B cell (primary cell): ENCODE data around the gene HAGHL. TPM values are rescaled to one million over a fixed set of nuclear protein-coding genes. Genes with fewer than 3 reads are reported as not detected.

Experiments
- ATAC-seq: fragments of 200-7000 bp; cut with Tn5 transposase; one replicate; pipeline ENCODE4 v1.10.0; 2021; ENCODE audit warnings: low read depth, mild to moderate bottlenecking, moderate number of reproducible peaks, moderate library complexity
- CTCF ChIA-PET: fragments of 350-600 bp; sonication (Branson Sonifier 250); formaldehyde crosslinking; loops from one replicate; lab custom pipeline; 2021; ENCODE audit warnings: antibody characterized with exemption, inconsistent platforms; lab: Charles Lee
- POLR2A ChIA-PET: fragments of 350-600 bp; sonication (Branson Sonifier 250); formaldehyde crosslinking; loops from one replicate; lab custom pipeline; 2021; ENCODE audit warnings: antibody characterized with exemption; lab: Charles Lee
- DNase-seq: peaks from one replicate; pipeline ENCODE4 v3.0.0; 2013
- H2AFZ ChIP-seq: 2 replicates; pipeline ENCODE4 v1.6.1; 2012; ENCODE audit warnings: mild to moderate bottlenecking, low read depth, low read length; ENCODE audit not compliant: insufficient read depth, poor library complexity, severe bottlenecking
- H3K27ac ChIP-seq, 2 donors: 1 replicate in 1 of 2; 2 replicates in 1 of 2; pipeline ENCODE4 v1.5.1; 2012 to 2013; ENCODE audit warnings: low read length in 2 of 2, mild to moderate bottlenecking in 2 of 2, moderate library complexity in 1 of 2
- H3K27me3 ChIP-seq, 4 experiments: fragments of 200-600 bp in 1 of 4; sonication (generic) in 1 of 4; replicated peaks in 1 of 4; 1 replicate in 2 of 4; 2 replicates in 2 of 4; pipeline versions ENCODE4 v1.6.1 to v1.7.0; 2013 to 2016; ENCODE audit warnings: low read length in 3 of 4, mild to moderate bottlenecking in 2 of 4, mixed read lengths in 1 of 4, moderate library complexity in 1 of 4; ENCODE audit not compliant: insufficient read depth in 4 of 4, control insufficient read depth in 3 of 4; ENCODE audit errors: control extremely low read depth in 1 of 4
- H3K36me3 ChIP-seq, 2 experiments: replicated peaks in 1 of 2; 1 replicate in 1 of 2; 2 replicates in 1 of 2; pipeline versions ENCODE4 v1.6.1 to v1.7.1; 2013; ENCODE audit warnings: low read length in 1 of 2; ENCODE audit not compliant: insufficient read depth in 2 of 2, control insufficient read depth in 1 of 2; ENCODE audit errors: control extremely low read depth in 1 of 2, extremely low read depth in 1 of 2
- H3K4me1 ChIP-seq, 2 donors: fragments of 200-600 bp in 1 of 2; sonication (generic) in 1 of 2; 1 replicate in 1 of 2; 2 replicates in 1 of 2; pipeline versions ENCODE4 v1.5.1 to v1.6.1; 2013 to 2017; ENCODE audit warnings: low read length in 2 of 2; ENCODE audit not compliant: control insufficient read depth in 2 of 2, insufficient read depth in 2 of 2
- H3K4me2 ChIP-seq: replicated peaks from 2 replicates; pipeline ENCODE3; 2012; ENCODE audit warnings: mild to moderate bottlenecking, low read depth, low read length; ENCODE audit not compliant: poor library complexity, severe bottlenecking
- H3K4me3 ChIP-seq, 5 experiments: fragments of 200-600 bp in 1 of 5; sonication (generic) in 1 of 5; 1 replicate in 3 of 5; 2 replicates in 2 of 5; pipeline versions ENCODE4 v1.5.1 to v1.7.0; 2011 to 2016; ENCODE audit warnings: low read length in 4 of 5, mild to moderate bottlenecking in 4 of 5, low read depth in 2 of 5, control low read depth in 1 of 5, moderate library complexity in 1 of 5; ENCODE audit not compliant: insufficient read depth in 1 of 5; ENCODE audit errors: control extremely low read depth in 1 of 5, extremely low read depth in 1 of 5
- H3K79me2 ChIP-seq: fragments of 200-600 bp; sonication (generic); one replicate; pipeline ENCODE4 v1.6.0; 2016; ENCODE audit warnings: low read length; ENCODE audit not compliant: control insufficient read depth, insufficient read depth
- H3K9ac ChIP-seq: fragments of 200-600 bp; sonication (generic); 2 replicates; pipeline ENCODE4 v1.6.1; 2017; ENCODE audit warnings: mild to moderate bottlenecking, low read length, moderate library complexity
- H3K9me3 ChIP-seq, 3 donors: one replicate each; pipeline versions ENCODE4 v1.6.1 to v1.7.1; 2013; ENCODE audit warnings: low read length in 2 of 3; ENCODE audit not compliant: control insufficient read depth in 2 of 3, insufficient read depth in 1 of 3; ENCODE audit errors: control extremely low read depth in 1 of 3
- H4K20me1 ChIP-seq: 2 replicates; pipeline ENCODE4 v1.6.0; 2012; ENCODE audit warnings: mild to moderate bottlenecking, low read length; ENCODE audit not compliant: insufficient read depth, control insufficient read depth, poor library complexity, severe bottlenecking
- H3K27ac Mint-ChIP-seq: one replicate; pipeline ENCODE4 v1.8.0; 2021; ENCODE audit warnings: mixed read lengths
- H3K27me3 Mint-ChIP-seq: one replicate; pipeline ENCODE4 v1.8.0; 2021; ENCODE audit warnings: mixed read lengths
- H3K4me1 Mint-ChIP-seq: one replicate; pipeline ENCODE4 v1.8.0; 2021; ENCODE audit warnings: mixed read lengths
- H3K4me3 Mint-ChIP-seq: one replicate; pipeline ENCODE4 v1.8.0; 2021; ENCODE audit warnings: mixed read lengths
- H3K9me3 Mint-ChIP-seq: one replicate; pipeline ENCODE4 v1.8.0; 2022; ENCODE audit warnings: mixed read lengths; ENCODE audit not compliant: insufficient read depth
- EZH2 ChIP-seq: IDR thresholded peaks from 2 replicates; pipeline ENCODE4 v1.6.1; 2012; ENCODE audit warnings: borderline replicate concordance, low read depth, mild to moderate bottlenecking, moderate library complexity, low read length; ENCODE audit not compliant: insufficient read depth, poor library complexity, severe bottlenecking
- WGBS: methylation state at CpG from one replicate; pipeline ENCODE4 v1.1.5; 2013; ENCODE audit warnings: missing lambda C conversion rate; ENCODE audit not compliant: insufficient coverage; 5-methylcytosine and 5-hydroxymethylcytosine counted together
- intact Hi-C: fragments of 100-400 bp; cut with micrococcal nuclease; formaldehyde crosslinking; loops from one replicate; pipeline ENCODE4 v1.10.0; 2022
- polyA plus RNA-seq: library from polyadenylated mRNA; depleted of rRNA; stranded (reverse); fragments of >200 nt; gene quantifications from 2 replicates; pipeline ENCODE4 v1.2.3, GENCODE V29; 2012
- total RNA-seq, 2 donors: library from RNA; stranded (reverse); fragments of 120-200 nt in 1 of 2; gene quantifications; 1 replicate in 1 of 2; 2 replicates in 1 of 2; pipeline versions ENCODE4 v1.2.3 to v1.2.4, GENCODE V29; 2013 to 2022
- TF ChIP-seq, protein P1 (sequence below): fragments of 200-600 bp; IDR thresholded peaks from one replicate; pipeline ENCODE4 v1.8.0; 2022; ENCODE audit warnings: antibody characterized with exemption, mild to moderate bottlenecking

HAGHL gene
- total and polyA plus RNA-seq, 2 donors (not counting 1 experiment from before 2014, with no cell fraction given) = 32.3 to 87.1 TPM

DNA sequence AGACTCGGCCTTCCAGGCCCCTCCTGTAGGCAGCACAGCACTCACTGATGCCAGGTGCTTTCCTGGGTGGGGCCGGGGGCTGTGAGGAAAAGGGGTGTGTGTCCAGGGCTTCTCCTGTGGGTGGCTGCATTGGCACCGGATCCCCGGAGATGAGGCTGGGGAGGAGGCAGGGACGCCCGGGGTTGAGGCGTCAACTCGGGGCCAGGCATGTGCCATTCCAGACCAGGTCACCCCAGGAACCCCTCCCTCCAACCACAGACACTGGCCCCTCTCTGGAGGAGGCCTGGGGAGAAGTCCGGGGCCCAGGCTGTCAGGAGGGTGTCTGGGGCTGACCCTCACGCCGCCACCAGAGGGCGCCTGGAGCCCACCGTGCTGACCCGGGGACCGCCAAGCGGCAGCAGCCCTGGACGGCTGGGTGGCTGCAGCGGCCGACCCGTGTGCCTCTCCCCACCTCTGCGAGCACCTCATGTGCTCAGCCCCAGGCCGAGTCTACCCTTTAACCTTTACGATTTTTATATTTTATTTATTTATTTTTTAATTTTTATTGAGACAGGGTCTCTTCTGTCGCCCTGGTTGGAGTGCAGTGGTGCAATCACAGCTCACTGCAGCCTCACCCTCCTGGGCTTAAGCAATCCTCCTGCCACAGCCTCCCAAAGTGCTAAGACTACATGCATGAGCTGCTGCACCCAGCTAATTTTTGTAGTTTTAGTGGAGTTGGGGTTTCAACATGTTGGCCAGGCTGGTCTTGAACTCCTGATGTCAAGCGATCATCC lies 15.2 kb upstream of the HAGHL start:
- Histone ChIP-seq H3K27ac (no peak overlapping the region), H3K36me3 (no peaks in the 10 kb centered on the region), H3K4me3 (no peak overlapping the region), H3K4me2 (no peak overlapping the region), H3K27me3 (peaks cover 0 to 73% (median 33%) of the 10 kb centered on the region in 4 experiments), H4K20me1 (peaks cover 5% of the 10 kb centered on the region), H3K9ac (no peak overlapping the region), H3K4me1 (peaks cover 14 to 20% of the 10 kb centered on the region in 2 donors), H3K79me2 (no peaks in the 10 kb centered on the region), H3K9me3 (peaks cover 0 to 20% (median 0%) of the 10 kb centered on the region in 3 donors), H2AFZ (no peak overlapping the region)
- TF ChIP-seq, protein P1, sequence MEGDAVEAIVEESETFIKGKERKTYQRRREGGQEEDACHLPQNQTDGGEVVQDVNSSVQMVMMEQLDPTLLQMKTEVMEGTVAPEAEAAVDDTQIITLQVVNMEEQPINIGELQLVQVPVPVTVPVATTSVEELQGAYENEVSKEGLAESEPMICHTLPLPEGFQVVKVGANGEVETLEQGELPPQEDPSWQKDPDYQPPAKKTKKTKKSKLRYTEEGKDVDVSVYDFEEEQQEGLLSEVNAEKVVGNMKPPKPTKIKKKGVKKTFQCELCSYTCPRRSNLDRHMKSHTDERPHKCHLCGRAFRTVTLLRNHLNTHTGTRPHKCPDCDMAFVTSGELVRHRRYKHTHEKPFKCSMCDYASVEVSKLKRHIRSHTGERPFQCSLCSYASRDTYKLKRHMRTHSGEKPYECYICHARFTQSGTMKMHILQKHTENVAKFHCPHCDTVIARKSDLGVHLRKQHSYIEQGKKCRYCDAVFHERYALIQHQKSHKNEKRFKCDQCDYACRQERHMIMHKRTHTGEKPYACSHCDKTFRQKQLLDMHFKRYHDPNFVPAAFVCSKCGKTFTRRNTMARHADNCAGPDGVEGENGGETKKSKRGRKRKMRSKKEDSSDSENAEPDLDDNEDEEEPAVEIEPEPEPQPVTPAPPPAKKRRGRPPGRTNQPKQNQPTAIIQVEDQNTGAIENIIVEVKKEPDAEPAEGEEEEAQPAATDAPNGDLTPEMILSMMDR = peak; percentile 98
- TF ChIP-seq EZH2 = no peak
- peaks cover 26% of the 10 kb centered on the region for H3K27me3 Mint-ChIP-seq
- POLR2A ChIA-PET = no interaction called here
- intact Hi-C loops = loop anchor here (1.0 to 2.0 kb wide), 3 partner anchors 30 to 391 kb away; no protein-coding TSS in a partner anchor
- peaks cover 4% of the 10 kb centered on the region for H3K4me1 Mint-ChIP-seq
- CTCF ChIA-PET = interaction anchor here (0.6 to 7.6 kb wide), 21 partner anchors 9 to 392 kb away, joined by 3 to 94 read pairs (median 4); partner anchors contain the start of genes ANTKMT, CHTF18, CIAO3 and RPUSD1
- ATAC-seq (peak; percentile 64), DNase-seq (peak; percentile 84)
- H3K9me3 Mint-ChIP-seq = no peaks in the 10 kb centered on the region
- no peak overlapping the region for H3K27ac Mint-ChIP-seq
- H3K4me3 Mint-ChIP-seq = no peak overlapping the region
- WGBS = 11% methylated on average over 9 of the region's 25 CpGs
